ENCODE results near the gene SNX27. TPM values are rescaled to one million over a fixed set of nuclear protein-coding genes. Genes with fewer than 3 reads are reported as not detected.

The SNX27 gene
- total RNA-seq, 6 experiments from 2014 or later, result 29.2 to 31.8 (median 31.0) TPM

DNA sequence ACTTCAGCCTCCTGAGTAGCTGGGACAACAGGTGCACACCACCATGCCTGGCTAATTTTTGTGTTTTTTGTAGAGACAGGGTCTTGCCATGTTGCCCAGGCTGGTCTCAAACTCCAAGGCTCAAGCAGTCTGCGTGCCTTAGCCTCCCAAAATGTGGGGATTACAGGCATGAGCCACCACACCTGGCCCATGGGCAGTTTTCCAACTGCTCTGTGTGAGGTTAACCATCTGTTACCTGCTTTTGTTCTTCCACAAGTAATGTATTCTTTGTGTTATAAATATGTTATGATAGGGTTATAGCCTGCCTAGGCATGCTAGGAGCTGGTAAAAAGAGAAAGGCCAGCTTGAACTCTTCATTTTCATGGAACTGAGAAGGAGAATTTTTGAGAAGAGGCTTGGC lies 41.0 kb upstream of the SNX27 start:
- peaks cover 30% of the 10 kb centered on the region for H3K4me1 Mint-ChIP-seq (ENCODE audit: low read depth)
- H3K36me3 Mint-ChIP-seq (ENCODE audit: low read depth), result peaks cover 26% of the 10 kb centered on the region
- no peaks in the 10 kb centered on the region for H3K9me3 Mint-ChIP-seq

DNA sequence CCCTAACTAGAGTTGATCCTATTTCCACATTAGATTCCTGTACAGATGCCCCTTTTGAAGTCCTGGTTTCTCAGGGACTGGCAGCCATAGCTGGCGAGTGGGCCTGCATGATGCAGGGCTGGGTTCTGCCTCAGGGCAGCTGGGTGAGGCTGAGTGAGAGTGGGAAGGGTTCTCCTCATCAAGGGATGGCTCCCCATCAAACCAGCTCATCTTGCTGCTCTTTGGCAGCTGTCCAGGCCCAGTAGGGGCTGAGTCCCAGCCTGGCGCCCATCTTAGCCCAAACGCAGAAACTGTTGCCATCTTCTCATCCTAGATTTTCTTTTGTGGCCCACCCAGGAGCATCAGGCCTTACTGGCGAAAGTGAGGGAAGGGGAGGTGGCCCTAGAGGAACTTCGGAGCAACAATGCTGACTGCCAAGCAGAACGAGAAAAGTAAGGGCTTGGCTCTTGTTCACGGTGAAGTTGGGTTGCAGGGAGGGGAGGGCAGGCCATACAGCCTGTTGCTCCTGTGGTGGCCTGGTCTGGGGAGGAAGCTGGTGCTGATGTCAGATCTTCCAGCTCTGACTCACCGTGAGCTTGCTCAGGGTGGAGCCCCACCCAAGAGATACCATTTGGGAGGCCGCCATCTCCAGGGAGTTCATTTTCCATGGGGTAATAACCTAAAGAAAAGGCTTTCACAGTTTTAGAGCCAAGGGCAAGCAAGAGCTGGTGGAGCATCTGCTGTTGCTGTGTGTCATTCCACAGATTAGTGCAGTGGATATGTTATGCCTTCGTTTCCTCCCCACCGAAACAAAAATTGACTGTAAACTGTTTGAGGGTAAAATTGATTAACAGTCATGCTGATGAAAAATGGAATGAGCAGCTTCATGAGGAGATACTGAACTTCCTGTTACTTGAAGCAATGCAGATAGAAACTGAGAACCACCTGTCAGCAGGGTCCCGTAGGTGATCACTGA lies 37.0 kb upstream of the SNX27 start:
- TF ChIP-seq, protein P1, sequence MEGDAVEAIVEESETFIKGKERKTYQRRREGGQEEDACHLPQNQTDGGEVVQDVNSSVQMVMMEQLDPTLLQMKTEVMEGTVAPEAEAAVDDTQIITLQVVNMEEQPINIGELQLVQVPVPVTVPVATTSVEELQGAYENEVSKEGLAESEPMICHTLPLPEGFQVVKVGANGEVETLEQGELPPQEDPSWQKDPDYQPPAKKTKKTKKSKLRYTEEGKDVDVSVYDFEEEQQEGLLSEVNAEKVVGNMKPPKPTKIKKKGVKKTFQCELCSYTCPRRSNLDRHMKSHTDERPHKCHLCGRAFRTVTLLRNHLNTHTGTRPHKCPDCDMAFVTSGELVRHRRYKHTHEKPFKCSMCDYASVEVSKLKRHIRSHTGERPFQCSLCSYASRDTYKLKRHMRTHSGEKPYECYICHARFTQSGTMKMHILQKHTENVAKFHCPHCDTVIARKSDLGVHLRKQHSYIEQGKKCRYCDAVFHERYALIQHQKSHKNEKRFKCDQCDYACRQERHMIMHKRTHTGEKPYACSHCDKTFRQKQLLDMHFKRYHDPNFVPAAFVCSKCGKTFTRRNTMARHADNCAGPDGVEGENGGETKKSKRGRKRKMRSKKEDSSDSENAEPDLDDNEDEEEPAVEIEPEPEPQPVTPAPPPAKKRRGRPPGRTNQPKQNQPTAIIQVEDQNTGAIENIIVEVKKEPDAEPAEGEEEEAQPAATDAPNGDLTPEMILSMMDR (IDR thresholded peaks at IDR 0.05), result no peak
- peak; percentile 62 for DNase-seq
- H3K27me3 Mint-ChIP-seq (ENCODE audit: insufficient read depth), result no peaks in the 10 kb centered on the region
- H3K27ac Mint-ChIP-seq, result peak overlapping the region; percentile 80
- peaks cover 38% of the 10 kb centered on the region for H3K4me1 Mint-ChIP-seq (ENCODE audit: low read depth)
- no peaks in the 10 kb centered on the region for H3K9me3 Mint-ChIP-seq
- H3K4me3 Mint-ChIP-seq, result no peak overlapping the region; the same call in 1 of the 2 replicates
- H3K36me3 Mint-ChIP-seq (ENCODE audit: low read depth), result peaks cover 26% of the 10 kb centered on the region

More for the DNA sequence above, 41.0 kb upstream of the SNX27 start:
- peaks cover 1% of the 10 kb centered on the region for H3K27me3 Mint-ChIP-seq (ENCODE audit: insufficient read depth)
- DNase-seq, result no peak
- no peak overlapping the region for H3K27ac Mint-ChIP-seq
- no peak overlapping the region for H3K4me3 Mint-ChIP-seq
- TF ChIP-seq, protein P1 (IDR thresholded peaks at IDR 0.05), result no peak

DNA sequence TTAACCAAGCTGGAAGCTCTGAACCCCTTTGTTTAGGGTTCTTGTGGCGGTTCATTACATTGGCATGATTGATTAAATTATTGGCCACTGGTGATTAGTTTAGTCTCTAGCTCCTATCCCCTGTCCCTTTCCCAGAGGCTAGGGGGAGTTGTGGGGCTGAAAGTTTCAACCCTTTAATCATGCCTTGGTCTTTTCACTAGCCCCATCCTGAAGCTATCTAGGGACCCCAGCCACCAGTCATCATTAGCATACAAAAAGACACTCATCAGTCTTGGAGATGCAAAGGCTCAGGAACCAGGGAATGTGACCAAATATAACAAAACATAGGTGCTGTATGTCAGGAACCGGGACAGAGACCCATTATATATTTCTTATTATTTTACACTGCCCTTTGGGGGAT lies 34.7 kb upstream of the SNX27 start:
- Mint-ChIP-seq H3K27me3 (ENCODE audit: insufficient read depth) (no peaks in the 10 kb centered on the region), H3K36me3 (ENCODE audit: low read depth) (peaks cover 34% of the 10 kb centered on the region), H3K4me3 (no peak overlapping the region), H3K4me1 (ENCODE audit: low read depth) (peaks cover 36% of the 10 kb centered on the region), H3K27ac (no peak overlapping the region), H3K9me3 (no peaks in the 10 kb centered on the region)
- TF ChIP-seq, protein P1 (IDR thresholded peaks at IDR 0.05), result no peak
- DNase-seq, result no peak

DNA sequence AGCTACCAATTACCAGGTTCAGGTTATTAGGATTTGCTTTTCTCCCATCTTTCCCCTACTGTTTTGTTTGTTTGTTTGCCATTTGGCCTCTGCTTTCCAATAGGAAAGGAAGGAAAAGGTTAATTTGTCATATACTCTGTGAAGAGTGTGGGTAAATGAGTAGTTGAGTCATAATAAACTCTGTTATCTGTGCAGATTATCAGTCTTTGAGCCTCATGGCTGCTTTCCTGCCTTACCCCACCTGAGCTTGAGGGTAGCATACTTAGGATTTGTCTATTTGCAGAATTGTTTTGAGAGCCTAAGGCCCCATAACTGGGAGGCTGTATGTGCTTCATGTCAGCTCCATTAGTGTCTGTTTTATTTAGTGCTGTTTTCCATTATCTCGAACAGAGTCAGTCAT lies 32.9 kb upstream of the SNX27 start:
- H3K27me3 Mint-ChIP-seq (ENCODE audit: insufficient read depth), result no peaks in the 10 kb centered on the region; the same call in 1 of the 2 replicates
- H3K36me3 Mint-ChIP-seq (ENCODE audit: low read depth), result peaks cover 28% of the 10 kb centered on the region
- H3K27ac Mint-ChIP-seq, result no peak overlapping the region
- no peaks in the 10 kb centered on the region for H3K9me3 Mint-ChIP-seq
- TF ChIP-seq, protein P1 (IDR thresholded peaks at IDR 0.05), result no peak
- no peak overlapping the region for H3K4me3 Mint-ChIP-seq
- DNase-seq, result no peak
- H3K4me1 Mint-ChIP-seq (ENCODE audit: low read depth), result peaks cover 40% of the 10 kb centered on the region

DNA sequence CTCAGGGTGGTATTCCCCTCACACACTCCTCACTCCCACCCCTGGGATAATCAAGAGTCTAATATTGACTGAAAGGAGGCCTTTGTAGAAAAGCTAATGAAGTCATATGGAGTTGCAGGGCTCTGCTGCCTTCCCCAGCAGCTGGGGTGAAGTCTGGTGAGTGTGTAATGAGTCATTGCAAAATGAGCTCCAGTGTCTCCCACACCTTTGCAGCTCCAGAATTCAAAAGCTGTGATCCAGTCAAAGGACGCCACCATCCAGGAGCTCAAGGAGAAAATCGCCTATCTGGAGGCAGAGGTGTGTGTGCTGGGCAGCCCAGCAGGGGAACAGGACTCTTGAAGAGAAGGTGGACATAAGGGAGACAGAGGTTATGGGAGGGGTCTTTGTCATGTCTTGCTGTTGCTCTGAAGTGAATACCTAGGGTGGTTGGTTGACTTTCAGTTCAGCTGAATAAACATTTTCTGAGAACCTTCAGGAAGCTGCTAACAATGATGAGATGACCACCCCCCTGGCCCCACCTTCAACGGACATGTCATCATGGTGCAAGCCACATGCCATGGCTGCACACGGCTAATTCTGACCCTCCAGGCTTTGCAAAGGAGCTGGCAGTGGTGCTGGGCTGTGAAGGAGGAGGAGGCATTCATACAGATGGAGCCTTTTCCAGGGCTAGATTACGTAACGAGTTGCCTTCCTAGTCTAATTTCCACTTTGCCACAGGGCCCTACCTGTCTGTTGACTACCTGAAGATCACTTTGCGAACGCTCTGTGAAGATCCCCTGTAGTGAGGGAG lies 32.2 kb upstream of the SNX27 start:
- peaks cover 5% of the 10 kb centered on the region for H3K27me3 Mint-ChIP-seq (ENCODE audit: insufficient read depth)
- no peak overlapping the region for H3K27ac Mint-ChIP-seq
- DNase-seq, result peak; percentile 37
- H3K9me3 Mint-ChIP-seq, result no peaks in the 10 kb centered on the region
- no peak overlapping the region for H3K4me3 Mint-ChIP-seq
- peaks cover 21% of the 10 kb centered on the region for H3K36me3 Mint-ChIP-seq (ENCODE audit: low read depth)
- peaks cover 40% of the 10 kb centered on the region for H3K4me1 Mint-ChIP-seq (ENCODE audit: low read depth)
- TF ChIP-seq, protein P1 (IDR thresholded peaks at IDR 0.05), result no peak

All from HFFc6 (cell line).